Hepatocyte (in vitro differentiated cells): ENCODE data around the gene ZNF354B. TPM values are rescaled to one million over a fixed set of nuclear protein-coding genes. Genes with fewer than 3 reads are reported as not detected.

ENCODE experiments used
- DNase-seq: peaks from one replicate; pipeline ENCODE4 v3.0.0-alpha.2; 2016; ENCODE audit warnings: low spot score
- H2AFZ ChIP-seq: fragments of 200-600 bp; sonication (generic); 2 replicates; pipeline ENCODE4 v1.6.0; 2016; ENCODE audit warnings: antibody characterized with exemption, mild to moderate bottlenecking
- H3K27ac ChIP-seq: fragments of 200-600 bp; sonication (generic); 2 replicates; pipeline ENCODE4 v1.5.1; 2016; ENCODE audit warnings: mild to moderate bottlenecking
- H3K27me3 ChIP-seq: fragments of 200-600 bp; sonication (generic); 2 replicates; pipeline ENCODE4 v1.6.1; 2016
- H3K36me3 ChIP-seq: fragments of 200-600 bp; sonication (generic); replicated peaks from 2 replicates; pipeline ENCODE4 v1.5.1; 2016; ENCODE audit warnings: low read depth; ENCODE audit not compliant: insufficient read depth
- H3K4me1 ChIP-seq: fragments of 200-600 bp; sonication (generic); 2 replicates; pipeline ENCODE4 v1.5.1; 2016; ENCODE audit warnings: mild to moderate bottlenecking, moderate library complexity; ENCODE audit not compliant: insufficient read depth
- H3K4me2 ChIP-seq: fragments of 200-600 bp; sonication (generic); 2 replicates; pipeline ENCODE4 v1.6.0; 2016
- H3K4me3 ChIP-seq: fragments of 200-600 bp; sonication (generic); 2 replicates; pipeline ENCODE4 v1.5.1; 2016; ENCODE audit warnings: mild to moderate bottlenecking
- H3K79me2 ChIP-seq: fragments of 200-600 bp; sonication (generic); 2 replicates; pipeline ENCODE4 v1.6.0; 2017; ENCODE audit warnings: mild to moderate bottlenecking
- H3K9me2 ChIP-seq: fragments of 200-600 bp; sonication (generic); replicated peaks from 2 replicates; pipeline ENCODE4 v1.6.0; 2017; ENCODE audit warnings: mild to moderate bottlenecking; ENCODE audit not compliant: insufficient read depth
- H3K9me3 ChIP-seq: fragments of 200-600 bp; sonication (generic); 2 replicates; pipeline ENCODE4 v1.5.1; 2016; ENCODE audit warnings: low read depth, mild to moderate bottlenecking
- H4K20me1 ChIP-seq: fragments of 200-600 bp; sonication (generic); 2 replicates; pipeline ENCODE4 v1.6.0; 2016; ENCODE audit warnings: mild to moderate bottlenecking; ENCODE audit not compliant: insufficient read depth, poor library complexity, severe bottlenecking
- EZH2 ChIP-seq: fragments of 200-600 bp; sonication (generic); IDR thresholded peaks from 2 replicates; pipeline ENCODE4 v1.6.1; 2016; ENCODE audit warnings: antibody characterized with exemption, mild to moderate bottlenecking, borderline replicate concordance
- EZH2phosphoT487 ChIP-seq: fragments of 200-600 bp; sonication (generic); IDR thresholded peaks from one replicate; pipeline ENCODE4 v1.6.1; 2018; ENCODE audit warnings: antibody characterized with exemption, mild to moderate bottlenecking, low read depth, moderate library complexity; ENCODE audit not compliant: unreplicated experiment, severe bottlenecking
- WGBS: methylation state at CpG from one replicate; pipeline ENCODE4 v1.1.6; 2016; ENCODE audit warnings: low lambda C conversion rate; ENCODE audit errors: missing lambda C conversion rate; 5-methylcytosine and 5-hydroxymethylcytosine counted together
- polyA plus RNA-seq: library from polyadenylated mRNA; unstranded; fragments of >200 nt; fragmentation: Nextera tagmentation; extraction: Ambion mirVana; gene quantifications from 2 replicates; pipeline ENCODE4 v1.2.1, GENCODE V29; 2016
- total RNA-seq: library from RNA; depleted of rRNA; stranded (reverse); fragments of >200 nt; gene quantifications from 2 replicates; pipeline ENCODE4 v1.2.3, GENCODE V29; 2014
- TF ChIP-seq, protein P1 (sequence below): fragments of 200-600 bp; sonication (generic); IDR thresholded peaks from 2 replicates; pipeline ENCODE4 v1.5.1; 2016; ENCODE audit warnings: antibody characterized with exemption, mild to moderate bottlenecking; ENCODE audit not compliant: poor library complexity

The ZNF354B gene
- total and polyA plus RNA-seq, 2 experiments from 2014 or later: 12.8 to 16.1 TPM

DNA sequence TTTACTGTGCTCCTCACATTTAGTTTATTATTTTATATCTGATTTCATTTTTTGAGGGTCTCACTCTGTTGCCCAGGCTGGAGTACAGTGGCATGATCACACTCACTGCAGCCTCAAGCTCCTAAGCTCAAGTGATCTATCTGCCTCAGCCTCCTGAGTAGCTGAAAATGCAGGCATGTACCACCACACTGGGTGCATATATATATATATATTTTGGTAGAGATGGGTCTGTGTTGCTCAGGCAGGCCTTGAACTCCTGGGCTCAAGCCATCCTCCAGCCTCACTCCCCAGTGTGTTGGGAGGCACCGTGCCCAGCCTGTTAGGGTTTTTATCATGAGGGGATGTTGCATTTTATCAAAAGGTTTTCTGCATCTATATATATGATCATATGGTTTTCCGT lies 39.8 kb upstream of the ZNF354B start:
- no peaks in the 10 kb centered on the region for H3K27me3 ChIP-seq
- H2AFZ ChIP-seq: no peak overlapping the region
- no peaks in the 10 kb centered on the region for H3K9me2 ChIP-seq
- H3K4me3 ChIP-seq: no peak overlapping the region
- 94% methylated on average over 2 of the region's 2 CpGs for WGBS
- no peak overlapping the region for H3K4me2 ChIP-seq
- H3K27ac ChIP-seq: no peak overlapping the region
- DNase-seq: no peak
- H4K20me1 ChIP-seq: no peaks in the 10 kb centered on the region
- no peaks in the 10 kb centered on the region for H3K36me3 ChIP-seq
- no peaks in the 10 kb centered on the region for H3K4me1 ChIP-seq
- TF ChIP-seq EZH2 (no peak), EZH2phosphoT487 (no peak)
- TF ChIP-seq, protein P1, sequence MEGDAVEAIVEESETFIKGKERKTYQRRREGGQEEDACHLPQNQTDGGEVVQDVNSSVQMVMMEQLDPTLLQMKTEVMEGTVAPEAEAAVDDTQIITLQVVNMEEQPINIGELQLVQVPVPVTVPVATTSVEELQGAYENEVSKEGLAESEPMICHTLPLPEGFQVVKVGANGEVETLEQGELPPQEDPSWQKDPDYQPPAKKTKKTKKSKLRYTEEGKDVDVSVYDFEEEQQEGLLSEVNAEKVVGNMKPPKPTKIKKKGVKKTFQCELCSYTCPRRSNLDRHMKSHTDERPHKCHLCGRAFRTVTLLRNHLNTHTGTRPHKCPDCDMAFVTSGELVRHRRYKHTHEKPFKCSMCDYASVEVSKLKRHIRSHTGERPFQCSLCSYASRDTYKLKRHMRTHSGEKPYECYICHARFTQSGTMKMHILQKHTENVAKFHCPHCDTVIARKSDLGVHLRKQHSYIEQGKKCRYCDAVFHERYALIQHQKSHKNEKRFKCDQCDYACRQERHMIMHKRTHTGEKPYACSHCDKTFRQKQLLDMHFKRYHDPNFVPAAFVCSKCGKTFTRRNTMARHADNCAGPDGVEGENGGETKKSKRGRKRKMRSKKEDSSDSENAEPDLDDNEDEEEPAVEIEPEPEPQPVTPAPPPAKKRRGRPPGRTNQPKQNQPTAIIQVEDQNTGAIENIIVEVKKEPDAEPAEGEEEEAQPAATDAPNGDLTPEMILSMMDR: no peak
- no peaks in the 10 kb centered on the region for H3K79me2 ChIP-seq
- H3K9me3 ChIP-seq: no peaks in the 10 kb centered on the region

DNA sequence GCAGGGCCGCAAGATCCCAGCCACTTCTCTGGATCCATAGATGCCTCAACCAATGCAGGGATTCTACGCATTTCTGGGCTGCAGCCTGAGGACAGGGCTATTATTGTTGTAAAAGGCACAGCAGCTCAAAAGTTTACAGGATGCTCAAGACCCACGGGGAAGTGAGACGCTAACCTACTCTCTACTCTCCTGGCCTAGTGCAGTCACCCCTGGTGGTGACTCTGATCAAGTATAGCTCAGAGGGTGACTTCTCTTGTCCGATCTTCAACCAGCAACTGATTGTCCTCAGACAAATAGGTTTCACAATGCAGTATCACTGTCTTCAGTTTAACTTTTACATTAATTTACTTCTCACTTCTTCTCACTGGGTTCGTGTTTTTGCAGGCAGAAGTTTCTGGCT lies 34.3 kb upstream of the ZNF354B start:
- Histone ChIP-seq H3K4me1 (no peaks in the 10 kb centered on the region), H3K27me3 (no peaks in the 10 kb centered on the region), H3K27ac (no peak overlapping the region), H3K4me3 (no peak overlapping the region), H4K20me1 (no peaks in the 10 kb centered on the region), H3K4me2 (no peak overlapping the region), H3K9me3 (no peaks in the 10 kb centered on the region), H3K36me3 (no peaks in the 10 kb centered on the region), H3K9me2 (no peaks in the 10 kb centered on the region), H3K79me2 (no peaks in the 10 kb centered on the region), H2AFZ (no peak overlapping the region)
- TF ChIP-seq EZH2 (no peak), EZH2phosphoT487 (no peak)
- TF ChIP-seq, protein P1: no peak
- 89% methylated on average over 6 of the region's 6 CpGs for WGBS
- DNase-seq: no peak

DNA sequence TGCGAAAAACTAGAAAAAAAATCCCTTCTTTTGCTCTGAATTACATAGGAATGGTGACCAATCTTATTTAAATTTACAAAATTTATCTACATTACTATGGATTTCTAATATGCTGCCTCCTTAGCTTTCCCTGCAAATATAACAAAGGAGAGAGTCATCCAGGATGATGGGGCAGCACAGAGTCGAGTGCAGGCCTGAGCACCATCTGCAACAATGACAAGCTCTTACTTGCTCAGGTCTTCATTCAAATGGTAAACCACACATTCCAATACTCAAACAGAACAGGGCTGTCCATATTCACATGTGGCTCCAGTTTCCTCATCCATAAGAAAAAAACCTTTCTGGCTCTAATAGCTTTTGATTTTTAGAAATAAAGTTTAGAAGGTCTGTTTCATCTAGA lies 33.5 kb upstream of the ZNF354B start:
- TF ChIP-seq EZH2phosphoT487 (no peak), EZH2 (no peak)
- TF ChIP-seq, protein P1: no peak
- WGBS: 79% methylated on average over 2 of the region's 2 CpGs
- H3K9me3 ChIP-seq: no peaks in the 10 kb centered on the region
- no peaks in the 10 kb centered on the region for H4K20me1 ChIP-seq
- H3K4me3 ChIP-seq: no peak overlapping the region
- H3K4me1 ChIP-seq: no peaks in the 10 kb centered on the region
- no peaks in the 10 kb centered on the region for H3K36me3 ChIP-seq
- H3K27me3 ChIP-seq: no peaks in the 10 kb centered on the region
- no peaks in the 10 kb centered on the region for H3K9me2 ChIP-seq
- no peaks in the 10 kb centered on the region for H3K79me2 ChIP-seq
- no peak for DNase-seq
- H2AFZ ChIP-seq: no peak overlapping the region
- no peak overlapping the region for H3K4me2 ChIP-seq
- no peak overlapping the region for H3K27ac ChIP-seq

DNA sequence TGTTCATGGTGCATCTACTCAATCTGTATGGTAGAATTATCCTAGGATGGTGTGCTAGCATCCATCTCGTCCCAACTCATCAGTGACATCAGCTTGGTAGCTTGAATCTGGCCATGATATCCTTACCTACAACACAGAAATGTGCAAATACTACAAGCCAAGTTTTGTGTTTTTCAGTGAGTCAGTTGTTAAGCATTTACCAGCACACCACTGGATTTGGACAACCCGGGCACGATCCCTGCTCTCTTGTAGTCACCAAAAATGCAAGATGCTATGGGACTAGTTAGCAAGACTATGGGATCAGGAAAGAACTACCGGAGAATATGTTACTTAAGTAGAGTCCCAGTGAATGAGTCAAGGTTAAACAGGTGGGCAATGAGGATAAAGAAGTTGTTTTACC lies 32.1 kb upstream of the ZNF354B start:
- Histone ChIP-seq H3K4me1 (no peaks in the 10 kb centered on the region), H3K4me3 (no peak overlapping the region), H2AFZ (no peak overlapping the region), H3K9me2 (no peaks in the 10 kb centered on the region), H3K4me2 (no peak overlapping the region), H3K27ac (no peak overlapping the region), H3K79me2 (no peaks in the 10 kb centered on the region), H4K20me1 (no peaks in the 10 kb centered on the region), H3K36me3 (no peaks in the 10 kb centered on the region), H3K9me3 (no peaks in the 10 kb centered on the region), H3K27me3 (no peaks in the 10 kb centered on the region)
- DNase-seq: no peak
- WGBS: 83% methylated on average over 4 of the region's 4 CpGs
- no peak for TF ChIP-seq EZH2phosphoT487
- TF ChIP-seq EZH2: no peak
- TF ChIP-seq, protein P1: no peak
